ENCODE results near the gene INPP5D.

INPP5D gene

DNA sequence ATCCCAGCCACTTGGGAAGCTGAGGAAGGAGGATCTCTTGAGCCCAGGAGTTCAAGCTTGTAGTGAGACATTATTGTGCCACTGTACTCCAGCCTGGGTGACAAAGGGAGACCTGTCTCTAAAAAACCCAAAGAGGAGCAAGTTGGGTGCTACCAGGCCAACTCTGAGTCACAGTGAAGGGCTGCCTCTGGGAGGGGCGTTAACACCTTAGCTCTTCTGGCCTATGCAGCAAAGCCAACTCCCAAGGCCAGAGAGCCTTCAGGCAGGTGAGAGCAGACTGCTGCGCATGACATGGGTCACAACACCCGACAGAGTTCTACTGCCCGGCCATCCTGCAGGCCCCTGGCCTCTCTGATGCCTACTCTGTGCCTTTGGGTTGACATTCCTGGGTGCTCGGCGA lies 158.7 kb downstream of the INPP5D start:
- Histone ChIP-seq H4K91ac (ENCODE audit: low read depth, low read length, poor library complexity) (no peak overlapping the region), H3K4me2 (ENCODE audit: insufficient read depth, low read length, poor library complexity, severe bottlenecking) (no peak overlapping the region), H3K23ac (ENCODE audit: low read depth, low read length, poor library complexity) (no peak overlapping the region), H3K27me3 (ENCODE audit: control insufficient read depth in 3 of 3, insufficient read depth in 3 of 3, low read depth in 1 of 3, low read length in 3 of 3) (no peaks in the 10 kb centered on the region), H2BK5ac (ENCODE audit: low read length) (no peak overlapping the region), H3K18ac (ENCODE audit: low read length) (no peak overlapping the region), H3K14ac (ENCODE audit: low read length) (no peak overlapping the region), H3K27ac (replicated peaks; ENCODE audit: low read length) (no peak overlapping the region), H2BK15ac (ENCODE audit: low read length) (no peak overlapping the region), H3K4me3 (ENCODE audit: low read length in 2 of 2) (no peak overlapping the region), H3K79me1 (ENCODE audit: low read depth, low read length) (no peaks in the 10 kb centered on the region), H2AFZ (ENCODE audit: low read length) (no peak overlapping the region), H3K9ac (ENCODE audit: low read depth, low read length, poor library complexity) (no peak overlapping the region), H2AK5ac (ENCODE audit: low read depth, low read length) (no peak overlapping the region), H3K9me3 (replicated peaks in 1 of 2; ENCODE audit: control insufficient read depth in 2 of 2, insufficient read depth in 1 of 2, low read depth in 1 of 2, low read length in 2 of 2) (no peaks in the 10 kb centered on the region), H4K8ac (ENCODE audit: low read depth, low read length) (no peak overlapping the region), H2BK120ac (ENCODE audit: low read depth, low read length) (no peak overlapping the region), H3K4me1 (ENCODE audit: control insufficient read depth in 2 of 2, insufficient read depth in 1 of 2, low read depth in 1 of 2, low read length in 2 of 2) (peaks cover 0 to 3% of the 10 kb centered on the region in 2 donors), H3K36me3 (replicated peaks in 1 of 2; ENCODE audit: control insufficient read depth in 2 of 2, insufficient read depth in 2 of 2, low read length in 2 of 2) (no peaks in the 10 kb centered on the region), H3K4ac (ENCODE audit: low read length) (no peak overlapping the region), H2BK12ac (ENCODE audit: low read length) (no peak overlapping the region)
- no CpG with 5 or more reads among the region's 6 CpGs for WGBS, 2 donors (ENCODE audit: extremely low coverage in 2 of 2, insufficient read length in 2 of 2, insufficient replicate concordance in 1 of 2)
- no peak for DNase-seq (ENCODE audit: low spot score)

DNA sequence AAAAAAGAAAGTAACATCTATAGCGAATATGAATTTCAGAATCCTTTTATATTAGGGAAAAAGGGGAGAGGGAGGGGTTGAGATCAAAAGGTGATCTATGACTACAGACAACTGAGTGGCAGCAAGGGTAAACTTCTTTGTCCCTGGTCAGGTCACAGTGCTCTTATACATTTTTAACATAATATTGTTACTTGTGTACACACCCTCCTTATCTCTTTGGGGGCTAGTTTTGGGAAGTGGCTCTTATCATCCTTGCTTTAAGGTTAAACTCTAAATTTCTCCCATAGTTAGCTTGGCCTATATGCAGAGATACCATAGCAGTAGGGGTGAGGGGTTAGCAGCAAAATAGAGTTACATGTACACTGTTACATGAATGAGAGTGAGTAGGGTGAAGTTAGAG lies 159.7 kb downstream of the INPP5D start:
- H2AFZ ChIP-seq (ENCODE audit: low read length), result no peak overlapping the region
- no peaks in the 10 kb centered on the region for H3K36me3 ChIP-seq (replicated peaks in 1 of 2; ENCODE audit: control insufficient read depth in 2 of 2, insufficient read depth in 2 of 2, low read length in 2 of 2)
- H2BK120ac ChIP-seq (ENCODE audit: low read depth, low read length), result no peak overlapping the region
- H3K9me3 ChIP-seq (replicated peaks in 1 of 2; ENCODE audit: control insufficient read depth in 2 of 2, insufficient read depth in 1 of 2, low read depth in 1 of 2, low read length in 2 of 2), result no peaks in the 10 kb centered on the region
- no peak overlapping the region for H2BK15ac ChIP-seq (ENCODE audit: low read length)
- H2BK12ac ChIP-seq (ENCODE audit: low read length), result no peak overlapping the region
- H3K9ac ChIP-seq (ENCODE audit: low read depth, low read length, poor library complexity), result no peak overlapping the region
- DNase-seq (ENCODE audit: low spot score), result no peak
- H3K4ac ChIP-seq (ENCODE audit: low read length), result no peak overlapping the region
- no peak overlapping the region for H4K8ac ChIP-seq (ENCODE audit: low read depth, low read length)
- H3K27ac ChIP-seq (replicated peaks; ENCODE audit: low read length), result no peak overlapping the region
- H3K4me2 ChIP-seq (ENCODE audit: insufficient read depth, low read length, poor library complexity, severe bottlenecking), result no peak overlapping the region
- H4K91ac ChIP-seq (ENCODE audit: low read depth, low read length, poor library complexity), result no peak overlapping the region
- WGBS, 2 donors (ENCODE audit: extremely low coverage in 2 of 2, insufficient read length in 2 of 2, insufficient replicate concordance in 1 of 2), result no CpG with 5 or more reads among the region's 1 CpG
- H2BK5ac ChIP-seq (ENCODE audit: low read length), result no peak overlapping the region
- no peak overlapping the region for H3K23ac ChIP-seq (ENCODE audit: low read depth, low read length, poor library complexity)
- H3K4me1 ChIP-seq (ENCODE audit: control insufficient read depth in 2 of 2, insufficient read depth in 1 of 2, low read depth in 1 of 2, low read length in 2 of 2), result peaks cover 0 to 3% of the 10 kb centered on the region in 2 donors
- H3K14ac ChIP-seq (ENCODE audit: low read length), result no peak overlapping the region
- H3K18ac ChIP-seq (ENCODE audit: low read length), result no peak overlapping the region
- no peak overlapping the region for H3K4me3 ChIP-seq (ENCODE audit: low read length in 2 of 2)
- H3K79me1 ChIP-seq (ENCODE audit: low read depth, low read length), result no peaks in the 10 kb centered on the region
- H2AK5ac ChIP-seq (ENCODE audit: low read depth, low read length), result no peak overlapping the region
- no peaks in the 10 kb centered on the region for H3K27me3 ChIP-seq (ENCODE audit: control insufficient read depth in 3 of 3, insufficient read depth in 3 of 3, low read depth in 1 of 3, low read length in 3 of 3)

DNA sequence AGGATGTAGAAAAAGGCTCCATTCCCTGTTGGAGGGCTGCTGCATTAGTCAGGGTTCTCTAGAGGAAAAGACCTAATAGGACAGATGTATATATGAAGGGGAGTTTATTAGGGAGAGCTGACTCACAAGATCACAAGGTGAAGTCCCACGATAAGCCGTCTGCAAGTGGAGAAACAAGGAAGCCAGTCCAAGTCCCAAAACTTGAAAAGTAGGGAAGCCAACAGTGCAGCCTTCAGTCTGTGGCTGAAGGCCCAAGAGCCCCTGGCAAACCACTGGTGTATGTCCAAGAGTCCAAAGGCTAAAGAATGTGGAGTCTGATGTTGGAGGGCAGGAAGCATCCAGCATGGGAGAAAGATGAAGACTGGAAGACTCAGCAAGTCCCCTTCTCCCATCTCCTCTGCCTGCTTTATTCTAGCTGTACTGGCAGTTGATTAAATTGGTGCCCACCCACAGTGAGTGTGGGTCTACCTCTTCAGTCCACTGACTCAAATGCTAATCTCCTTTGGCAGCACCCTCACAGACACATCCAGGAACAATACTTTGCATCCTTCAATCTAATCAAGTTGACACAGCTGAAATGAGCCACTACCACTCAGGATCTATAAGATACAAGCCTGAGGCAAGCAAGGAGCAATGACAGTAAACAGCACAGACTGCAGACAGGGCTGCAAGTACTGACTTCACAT lies 161.4 kb downstream of the INPP5D start:
- Histone ChIP-seq H2AK5ac (ENCODE audit: low read depth, low read length) (no peak overlapping the region), H3K4me2 (ENCODE audit: insufficient read depth, low read length, poor library complexity, severe bottlenecking) (no peak overlapping the region), H3K27ac (replicated peaks; ENCODE audit: low read length) (no peak overlapping the region), H2BK12ac (ENCODE audit: low read length) (no peak overlapping the region), H4K91ac (ENCODE audit: low read depth, low read length, poor library complexity) (no peak overlapping the region), H3K9me3 (replicated peaks in 1 of 2; ENCODE audit: control insufficient read depth in 2 of 2, insufficient read depth in 1 of 2, low read depth in 1 of 2, low read length in 2 of 2) (no peaks in the 10 kb centered on the region), H3K36me3 (replicated peaks in 1 of 2; ENCODE audit: control insufficient read depth in 2 of 2, insufficient read depth in 2 of 2, low read length in 2 of 2) (no peaks in the 10 kb centered on the region), H3K18ac (ENCODE audit: low read length) (no peak overlapping the region), H3K14ac (ENCODE audit: low read length) (no peak overlapping the region), H2BK120ac (ENCODE audit: low read depth, low read length) (no peak overlapping the region), H3K27me3 (ENCODE audit: control insufficient read depth in 3 of 3, insufficient read depth in 3 of 3, low read depth in 1 of 3, low read length in 3 of 3) (no peaks in the 10 kb centered on the region), H2AFZ (ENCODE audit: low read length) (no peak overlapping the region), H4K8ac (ENCODE audit: low read depth, low read length) (no peak overlapping the region), H2BK15ac (ENCODE audit: low read length) (no peak overlapping the region), H3K4me3 (ENCODE audit: low read length in 2 of 2) (no peak overlapping the region), H2BK5ac (ENCODE audit: low read length) (no peak overlapping the region), H3K4me1 (ENCODE audit: control insufficient read depth in 2 of 2, insufficient read depth in 1 of 2, low read depth in 1 of 2, low read length in 2 of 2) (peaks cover 0 to 3% of the 10 kb centered on the region in 2 donors), H3K4ac (ENCODE audit: low read length) (no peak overlapping the region), H3K23ac (ENCODE audit: low read depth, low read length, poor library complexity) (no peak overlapping the region), H3K9ac (ENCODE audit: low read depth, low read length, poor library complexity) (no peak overlapping the region), H3K79me1 (ENCODE audit: low read depth, low read length) (no peaks in the 10 kb centered on the region)
- no CpG with 5 or more reads among the region's 2 CpGs for WGBS, 2 donors (ENCODE audit: extremely low coverage in 2 of 2, insufficient read length in 2 of 2, insufficient replicate concordance in 1 of 2)
- DNase-seq (ENCODE audit: low spot score), result no peak

DNA sequence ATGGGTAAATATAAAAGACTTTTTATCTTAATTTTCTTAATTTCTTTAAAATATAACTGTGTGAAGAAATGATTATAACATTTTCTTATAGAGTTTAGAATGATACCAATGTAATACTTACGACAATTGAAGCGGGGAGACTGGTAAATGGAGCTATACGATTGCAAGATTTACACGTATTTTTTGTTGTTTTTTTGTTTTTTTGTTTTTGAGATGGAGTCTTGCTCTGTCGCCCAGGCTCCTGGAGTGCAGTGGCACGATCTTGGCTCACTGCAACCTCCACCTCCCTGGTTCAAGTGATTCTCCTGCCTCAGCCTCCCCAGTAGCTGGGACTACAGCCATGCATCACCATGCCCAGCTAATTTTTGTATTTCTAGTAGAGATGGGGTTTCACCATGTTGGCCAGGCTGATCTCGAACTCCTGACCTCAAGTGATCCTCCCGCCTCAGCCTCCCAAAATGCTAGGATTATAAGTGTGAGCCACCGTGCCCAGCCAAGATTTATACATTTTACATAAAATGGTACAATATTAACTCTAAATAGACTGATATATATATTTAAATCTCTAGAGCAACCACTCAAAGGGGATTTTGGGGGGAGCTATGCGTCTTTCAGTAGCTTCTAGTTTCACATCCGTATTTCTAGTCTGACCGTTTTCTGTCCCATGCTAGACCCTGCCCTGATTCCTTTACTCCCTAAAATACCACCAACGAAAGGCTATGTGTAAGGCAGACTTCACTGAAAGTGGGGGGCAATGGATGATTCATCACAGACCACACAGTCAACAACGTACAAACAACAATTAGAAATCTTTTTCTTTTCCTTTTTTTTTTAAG lies 163.1 kb downstream of the INPP5D start:
- no peak overlapping the region for H2BK120ac ChIP-seq (ENCODE audit: low read depth, low read length)
- H2BK12ac ChIP-seq (ENCODE audit: low read length), result no peak overlapping the region
- no peak overlapping the region for H2BK5ac ChIP-seq (ENCODE audit: low read length)
- no peak overlapping the region for H3K4me2 ChIP-seq (ENCODE audit: insufficient read depth, low read length, poor library complexity, severe bottlenecking)
- no peak overlapping the region for H4K8ac ChIP-seq (ENCODE audit: low read depth, low read length)
- H3K4ac ChIP-seq (ENCODE audit: low read length), result no peak overlapping the region
- peaks cover 0 to 3% of the 10 kb centered on the region in 2 donors for H3K4me1 ChIP-seq (ENCODE audit: control insufficient read depth in 2 of 2, insufficient read depth in 1 of 2, low read depth in 1 of 2, low read length in 2 of 2)
- DNase-seq (ENCODE audit: low spot score), result no peak
- H3K4me3 ChIP-seq (ENCODE audit: low read length in 2 of 2), result no peak overlapping the region
- H2AK5ac ChIP-seq (ENCODE audit: low read depth, low read length), result no peak overlapping the region
- no peaks in the 10 kb centered on the region for H3K79me1 ChIP-seq (ENCODE audit: low read depth, low read length)
- H3K9me3 ChIP-seq (replicated peaks in 1 of 2; ENCODE audit: control insufficient read depth in 2 of 2, insufficient read depth in 1 of 2, low read depth in 1 of 2, low read length in 2 of 2), result no peaks in the 10 kb centered on the region
- WGBS, 2 donors (ENCODE audit: extremely low coverage in 2 of 2, insufficient read length in 2 of 2, insufficient replicate concordance in 1 of 2), result 100% methylated on average over 2 of the region's 14 CpGs; no CpG with 5 or more reads in 1 of the 2 donors
- no peak overlapping the region for H3K23ac ChIP-seq (ENCODE audit: low read depth, low read length, poor library complexity)
- H3K18ac ChIP-seq (ENCODE audit: low read length), result no peak overlapping the region
- no peak overlapping the region for H2AFZ ChIP-seq (ENCODE audit: low read length)
- H2BK15ac ChIP-seq (ENCODE audit: low read length), result no peak overlapping the region
- no peak overlapping the region for H3K14ac ChIP-seq (ENCODE audit: low read length)
- H3K27ac ChIP-seq (replicated peaks; ENCODE audit: low read length), result no peak overlapping the region
- no peak overlapping the region for H3K9ac ChIP-seq (ENCODE audit: low read depth, low read length, poor library complexity)
- H3K36me3 ChIP-seq (replicated peaks in 1 of 2; ENCODE audit: control insufficient read depth in 2 of 2, insufficient read depth in 2 of 2, low read length in 2 of 2), result no peaks in the 10 kb centered on the region
- H4K91ac ChIP-seq (ENCODE audit: low read depth, low read length, poor library complexity), result no peak overlapping the region
- H3K27me3 ChIP-seq (ENCODE audit: control insufficient read depth in 3 of 3, insufficient read depth in 3 of 3, low read depth in 1 of 3, low read length in 3 of 3), result no peaks in the 10 kb centered on the region

Data from neuronal stem cell (in vitro differentiated cells).